ENCODE data around the gene TEF.

DNA sequence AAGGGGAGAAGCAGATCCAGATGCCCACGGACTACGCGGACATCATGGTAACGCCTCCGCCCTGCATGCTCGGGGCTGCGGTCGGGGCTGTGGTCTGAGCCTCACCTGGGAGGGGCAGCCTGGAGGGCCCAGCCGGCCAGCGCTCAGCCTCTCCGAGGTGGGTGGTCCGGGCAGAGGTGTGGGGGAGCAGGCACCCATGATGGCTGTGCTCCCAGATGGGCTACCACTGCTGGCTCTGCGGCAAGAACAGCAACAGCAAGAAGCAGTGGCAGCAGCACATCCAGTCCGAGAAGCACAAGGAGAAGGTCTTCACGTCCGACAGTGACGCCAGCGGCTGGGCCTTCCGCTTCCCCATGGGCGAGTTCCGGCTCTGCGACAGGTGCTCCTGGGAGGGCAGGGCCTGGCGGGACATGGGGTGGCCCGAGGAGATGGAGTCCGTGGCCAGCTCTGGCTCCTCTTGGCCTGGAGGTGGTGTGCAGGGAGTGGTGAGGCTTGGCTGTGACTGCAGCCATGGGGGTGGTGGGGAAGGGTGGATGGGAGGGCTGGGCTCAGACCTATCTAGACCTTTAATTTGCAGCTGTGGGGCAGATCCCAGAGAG, 25.2 kb upstream of the TEF start:
- TF ChIP-seq SOX15 (CRISPR knock-in tag; IDR thresholded peaks at IDR 0.05): no peak
- TF ChIP-seq, protein P1, sequence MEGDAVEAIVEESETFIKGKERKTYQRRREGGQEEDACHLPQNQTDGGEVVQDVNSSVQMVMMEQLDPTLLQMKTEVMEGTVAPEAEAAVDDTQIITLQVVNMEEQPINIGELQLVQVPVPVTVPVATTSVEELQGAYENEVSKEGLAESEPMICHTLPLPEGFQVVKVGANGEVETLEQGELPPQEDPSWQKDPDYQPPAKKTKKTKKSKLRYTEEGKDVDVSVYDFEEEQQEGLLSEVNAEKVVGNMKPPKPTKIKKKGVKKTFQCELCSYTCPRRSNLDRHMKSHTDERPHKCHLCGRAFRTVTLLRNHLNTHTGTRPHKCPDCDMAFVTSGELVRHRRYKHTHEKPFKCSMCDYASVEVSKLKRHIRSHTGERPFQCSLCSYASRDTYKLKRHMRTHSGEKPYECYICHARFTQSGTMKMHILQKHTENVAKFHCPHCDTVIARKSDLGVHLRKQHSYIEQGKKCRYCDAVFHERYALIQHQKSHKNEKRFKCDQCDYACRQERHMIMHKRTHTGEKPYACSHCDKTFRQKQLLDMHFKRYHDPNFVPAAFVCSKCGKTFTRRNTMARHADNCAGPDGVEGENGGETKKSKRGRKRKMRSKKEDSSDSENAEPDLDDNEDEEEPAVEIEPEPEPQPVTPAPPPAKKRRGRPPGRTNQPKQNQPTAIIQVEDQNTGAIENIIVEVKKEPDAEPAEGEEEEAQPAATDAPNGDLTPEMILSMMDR (IDR thresholded peaks at IDR 0.05): no peak
- no peak for TF ChIP-seq ZNF423 (CRISPR knock-in tag; IDR thresholded peaks at IDR 0.05)
- TF ChIP-seq SP1 (CRISPR knock-in tag; conservative IDR thresholded peaks at IDR 0.05): no peak
- no peak for TF ChIP-seq NR2C2 (CRISPR knock-in tag; IDR thresholded peaks at IDR 0.05)
- TF ChIP-seq ZBTB21 (CRISPR knock-in tag; IDR thresholded peaks at IDR 0.05; ENCODE audit: borderline replicate concordance): no peak
- TF ChIP-seq, protein P2, sequence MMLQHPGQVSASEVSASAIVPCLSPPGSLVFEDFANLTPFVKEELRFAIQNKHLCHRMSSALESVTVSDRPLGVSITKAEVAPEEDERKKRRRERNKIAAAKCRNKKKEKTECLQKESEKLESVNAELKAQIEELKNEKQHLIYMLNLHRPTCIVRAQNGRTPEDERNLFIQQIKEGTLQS (CRISPR knock-in tag; conservative IDR thresholded peaks at IDR 0.05): no peak

Measured in WTC11 (cell line).